A549 (cell line): ENCODE results near the gene MIOX.

ENCODE experiments used
- CHD2 ChIP-seq: fragments of 150-350 bp; IDR thresholded peaks from 2 replicates; pipeline ENCODE4 v1.6.1; 2014; ENCODE audit warnings: low read length; ENCODE audit not compliant: partially characterized antibody
- MYC ChIP-seq: IDR thresholded peaks from 2 replicates; pipeline ENCODE4 v1.6.1; 2012; ENCODE audit warnings: mild to moderate bottlenecking, inconsistent platforms, low read length, improper control_type of control experiment, borderline replicate concordance
- POLR2A ChIP-seq: IDR thresholded peaks from 2 replicates; pipeline ENCODE4 v1.6.1; 2012; ENCODE audit warnings: mild to moderate bottlenecking, low read length
- RCOR1 ChIP-seq: fragments of 150-350 bp; IDR thresholded peaks from 2 replicates; pipeline ENCODE4 v1.6.1; 2014; ENCODE audit warnings: antibody characterized with exemption, low read length, low read depth
- ZNF302 ChIP-seq: fragments of 250-450 bp; sonication (Bioruptor Pico); IDR thresholded peaks from 2 replicates; pipeline ENCODE4 v1.9.0; 2021; ENCODE audit warnings: inconsistent platforms, mild to moderate bottlenecking, moderate library complexity
- TF ChIP-seq, protein P1 (sequence below): fragments of >200 bp; sonication (Bioruptor Twin); formaldehyde crosslinking; IDR thresholded peaks from 3 replicates; pipeline ENCODE4 v1.5.1; 2016

DNA sequence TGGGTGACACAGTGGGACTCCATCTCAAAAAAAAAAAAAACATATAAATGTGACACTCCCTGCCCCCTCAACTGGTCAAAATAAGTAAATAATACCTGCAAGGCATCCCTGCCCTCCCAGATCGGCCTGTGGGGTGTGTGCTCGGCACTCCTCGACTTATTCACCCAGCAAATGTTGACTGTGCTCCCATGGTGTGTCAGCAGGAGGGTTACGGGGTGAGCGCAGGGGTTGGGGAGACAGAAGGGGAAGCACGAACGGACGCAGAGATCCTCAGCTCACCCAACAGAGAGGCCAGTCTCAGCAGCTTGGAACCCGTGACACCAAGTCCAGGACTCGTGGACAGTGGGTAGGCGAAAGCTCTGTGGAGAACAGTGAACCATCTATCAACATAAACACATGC lies 6.9 kb upstream of the MIOX start:
- TF ChIP-seq, protein P1, sequence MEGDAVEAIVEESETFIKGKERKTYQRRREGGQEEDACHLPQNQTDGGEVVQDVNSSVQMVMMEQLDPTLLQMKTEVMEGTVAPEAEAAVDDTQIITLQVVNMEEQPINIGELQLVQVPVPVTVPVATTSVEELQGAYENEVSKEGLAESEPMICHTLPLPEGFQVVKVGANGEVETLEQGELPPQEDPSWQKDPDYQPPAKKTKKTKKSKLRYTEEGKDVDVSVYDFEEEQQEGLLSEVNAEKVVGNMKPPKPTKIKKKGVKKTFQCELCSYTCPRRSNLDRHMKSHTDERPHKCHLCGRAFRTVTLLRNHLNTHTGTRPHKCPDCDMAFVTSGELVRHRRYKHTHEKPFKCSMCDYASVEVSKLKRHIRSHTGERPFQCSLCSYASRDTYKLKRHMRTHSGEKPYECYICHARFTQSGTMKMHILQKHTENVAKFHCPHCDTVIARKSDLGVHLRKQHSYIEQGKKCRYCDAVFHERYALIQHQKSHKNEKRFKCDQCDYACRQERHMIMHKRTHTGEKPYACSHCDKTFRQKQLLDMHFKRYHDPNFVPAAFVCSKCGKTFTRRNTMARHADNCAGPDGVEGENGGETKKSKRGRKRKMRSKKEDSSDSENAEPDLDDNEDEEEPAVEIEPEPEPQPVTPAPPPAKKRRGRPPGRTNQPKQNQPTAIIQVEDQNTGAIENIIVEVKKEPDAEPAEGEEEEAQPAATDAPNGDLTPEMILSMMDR, result no peak
- TF ChIP-seq CHD2 (no peak), ZNF302 (CRISPR knock-in tag) (no peak), MYC (no peak), RCOR1 (no peak), POLR2A (no peak)
